GM12892 (cell line): ENCODE data around the gene KIF3C.

Source experiments
- POLR2A ChIP-seq: IDR thresholded peaks from 2 replicates; pipeline ENCODE4 v1.6.1; 2011; ENCODE audit warnings: low read depth, low read length, control low read depth
- POLR2AphosphoS5 ChIP-seq: IDR thresholded peaks from 2 replicates; pipeline ENCODE4 v1.6.1; 2011; ENCODE audit warnings: low read depth, low read length, control low read depth
- TAF1 ChIP-seq: IDR thresholded peaks from 2 replicates; pipeline ENCODE4 v1.6.1; 2011; ENCODE audit warnings: low read depth, mild to moderate bottlenecking, control low read depth, low read length, borderline replicate concordance

- TF ChIP-seq POLR2AphosphoS5 (no peak), POLR2A (no peak), TAF1 (no peak)
Observed at GRCh38 chr2:25971596-25971995, 10.7 kb downstream of the KIF3C start.
